K562 (cell line): ENCODE data around the gene C11orf91. TPM values are rescaled to one million over a fixed set of nuclear protein-coding genes. Genes with fewer than 3 reads are reported as not detected.

Experiments
- CC2D1A ChIP-seq: fragments of 450-650 bp; IDR thresholded peaks from 2 replicates; pipeline ENCODE4 v1.6.1; 2017; ENCODE audit warnings: mild to moderate bottlenecking
- CHD2 ChIP-seq: IDR thresholded peaks from 2 replicates; pipeline ENCODE4 v1.6.1; 2011; ENCODE audit warnings: low read depth, low read length
- CSDE1 ChIP-seq, 2 experiments: fragments of 450-650 bp; IDR thresholded peaks; 2 replicates each; pipeline ENCODE4 v1.6.1; 2016; ENCODE audit warnings: mild to moderate bottlenecking in 1 of 2
- DDX20 ChIP-seq: fragments of 450-650 bp; IDR thresholded peaks from 2 replicates; pipeline ENCODE4 v1.6.1; 2016; ENCODE audit warnings: missing genetic modification characterization, low read depth, mild to moderate bottlenecking, missing compliant biosample characterization, moderate library complexity
- DLX4 ChIP-seq: fragments of 250-450 bp; sonication (Bioruptor Pico); IDR thresholded peaks from 2 replicates; pipeline ENCODE4 v1.6.1; 2021; ENCODE audit warnings: mild to moderate bottlenecking
- ELK1 ChIP-seq: sonication (generic); formaldehyde crosslinking; IDR thresholded peaks from 2 replicates; pipeline ENCODE4 v1.8.1; 2022; ENCODE audit warnings: missing genetic modification reagents
- FOXP4 ChIP-seq: sonication (generic); formaldehyde crosslinking; IDR thresholded peaks from 2 replicates; pipeline ENCODE4 v1.8.0; 2022; ENCODE audit warnings: mild to moderate bottlenecking, missing genetic modification reagents, borderline replicate concordance
- ILF3 ChIP-seq: fragments of 450-650 bp; IDR thresholded peaks from 2 replicates; pipeline ENCODE4 v1.6.1; 2018; ENCODE audit warnings: antibody characterized with exemption, mild to moderate bottlenecking, moderate library complexity, borderline replicate concordance
- MEIS2 ChIP-seq: fragments of 450-650 bp; IDR thresholded peaks from 2 replicates; pipeline ENCODE4 v1.6.1; 2014; ENCODE audit warnings: mild to moderate bottlenecking; ENCODE audit not compliant: partially characterized antibody
- NR1H2 ChIP-seq: sonication (generic); formaldehyde crosslinking; IDR thresholded peaks from 2 replicates; pipeline ENCODE4 v1.4.0; 2020; ENCODE audit warnings: mild to moderate bottlenecking, missing genetic modification reagents
- PHF8 ChIP-seq: fragments of 200-600 bp; sonication (generic); IDR thresholded peaks from 2 replicates; pipeline ENCODE4 v1.6.1; 2012; ENCODE audit warnings: mixed run types, mild to moderate bottlenecking, inconsistent platforms, low read length, moderate library complexity, borderline replicate concordance
- POLR2A ChIP-seq: fragments of 450-650 bp; conservative IDR thresholded peaks from 2 replicates; pipeline ENCODE4 v1.6.1; 2016
- PTTG1 ChIP-seq: fragments of 450-650 bp; IDR thresholded peaks from 2 replicates; pipeline ENCODE4 v1.6.1; 2016; ENCODE audit warnings: low read depth, mild to moderate bottlenecking, missing genetic modification characterization, missing compliant biosample characterization
- RAD21 ChIP-seq, 2 experiments: fragments of 250-450 bp in 1 of 2; fragments of 450-650 bp in 1 of 2; sonication (Bioruptor Pico) in 1 of 2; formaldehyde crosslinking in 1 of 2; IDR thresholded peaks in 1 of 2; conservative IDR thresholded peaks in 1 of 2; 2 replicates each; pipeline versions ENCODE4 v1.4.0 to v1.8.0; 2020 to 2022; ENCODE audit warnings: mild to moderate bottlenecking in 2 of 2, moderate library complexity in 1 of 2
- SMAD2 ChIP-seq: fragments of 150-350 bp; IDR thresholded peaks from 2 replicates; pipeline ENCODE4 v1.6.1; 2014; ENCODE audit warnings: low read depth, mild to moderate bottlenecking, low read length
- SPI1 ChIP-seq: IDR thresholded peaks from 2 replicates; pipeline ENCODE4 v1.6.1; 2011; ENCODE audit warnings: low read depth, low read length, control low read depth, borderline replicate concordance
- TCF7L2 ChIP-seq: fragments of 150-350 bp; IDR thresholded peaks from 2 replicates; pipeline ENCODE4 v1.6.1; 2016; ENCODE audit warnings: low read depth, mild to moderate bottlenecking, low read length, moderate library complexity
- TEAD4 ChIP-seq, 2 experiments: sonication (generic) in 1 of 2; formaldehyde crosslinking in 1 of 2; IDR thresholded peaks; 2 replicates each; pipeline versions ENCODE4 v1.6.1 to v1.8.0; 2012 to 2022; ENCODE audit warnings: borderline replicate concordance in 1 of 2, inconsistent platforms in 1 of 2, low read length in 1 of 2, mild to moderate bottlenecking in 1 of 2, missing genetic modification reagents in 1 of 2
- TGIF2 ChIP-seq: sonication (generic); formaldehyde crosslinking; IDR thresholded peaks from 2 replicates; pipeline ENCODE4 v1.8.1; 2022; ENCODE audit warnings: mild to moderate bottlenecking, missing genetic modification reagents, moderate library complexity
- ZNF175 ChIP-seq: fragments of 200-800 bp; sonication (Bioruptor generic); IDR thresholded peaks from 2 replicates; pipeline ENCODE4 v1.6.1; 2016; ENCODE audit warnings: low read depth, mild to moderate bottlenecking, missing genetic modification characterization, missing compliant biosample characterization
- ZNF639 ChIP-seq, 2 experiments: fragments of 200-800 bp in 1 of 2; sonication (Bioruptor generic) in 1 of 2; sonication (generic) in 1 of 2; formaldehyde crosslinking in 1 of 2; IDR thresholded peaks in 1 of 2; conservative IDR thresholded peaks in 1 of 2; 2 replicates each; pipeline versions ENCODE4 v1.5.0 to v1.6.1; 2016 to 2020; ENCODE audit warnings: missing compliant biosample characterization in 1 of 2, missing genetic modification characterization in 1 of 2, missing genetic modification reagents in 1 of 2
- polyA plus RNA-seq, 8 experiments: library from polyadenylated mRNA; depleted of rRNA in 4 of 8; stranded (reverse) in 5 of 8; unstranded in 3 of 8; fragments of >200 nt; fragmentation: Nextera tagmentation in 2 of 8; fragmentation: Illumina TruSeq in 1 of 8; extraction: Ambion mirVana in 2 of 8; extraction: Trizol in 1 of 8; gene quantifications; 2 replicates each; pipeline versions ENCODE4 v1.2.1 to v1.2.3, GENCODE V29; 2011 to 2014; ENCODE audit warnings: inconsistent platforms in 1 of 8, missing spikeins in 1 of 8
- total RNA-seq, 7 experiments: library from RNA; depleted of rRNA in 6 of 7; stranded (reverse); fragments of >200 nt in 6 of 7; fragmentation: Illumina TruSeq in 2 of 7; extraction: Trizol in 2 of 7; gene quantifications; 2 replicates each; pipeline versions ENCODE4 v1.2.1 to v1.2.3, GENCODE V29; 2011 to 2021; ENCODE audit warnings: low replicate concordance in 1 of 7

The C11orf91 gene
- total and polyA plus RNA-seq, 9 of the 15 experiments (the other 6 are each of a cell fraction or from before 2014, with no cell fraction given) = not detected

GRCh38 chr11:33737362-33737821, 36.8 kb upstream of the C11orf91 start (continued):
- no peak for TF ChIP-seq FOXP4 (CRISPR knock-in tag)
- TF ChIP-seq RAD21 (CRISPR knock-in tag; conservative IDR thresholded peaks at IDR 0.05 in 1 of 2, IDR thresholded peaks at IDR 0.05 in 1 of 2) = 0 out of 4 replicates have a peak, but pooled peaks of 1 of the 2 experiments have one; percentile 4
- TF ChIP-seq ZNF175 (CRISPR knock-in tag) = no peak
- TF ChIP-seq CHD2 = no peak
- no peak for TF ChIP-seq ELK1 (CRISPR knock-in tag)
- no peak for TF ChIP-seq TCF7L2
- TF ChIP-seq CC2D1A = peak; percentile 87; the same call in 1 of the 2 replicates
- no peak for TF ChIP-seq DDX20
- no peak for TF ChIP-seq PHF8
- no peak for TF ChIP-seq ILF3
- no peak for TF ChIP-seq NR1H2 (CRISPR knock-in tag)
- TF ChIP-seq PTTG1 = no peak
- no peak for TF ChIP-seq DLX4
- no peak for TF ChIP-seq POLR2A
- no peak for TF ChIP-seq SMAD2
- peak; percentile 82 for TF ChIP-seq MEIS2
- TF ChIP-seq SPI1 = 0 out of 2 replicates have a peak, but pooled peaks have one; percentile 45
- TF ChIP-seq CSDE1 (IDR thresholded peaks at IDR 0.05) = no peak
- 0 out of 4 replicates have a peak, but pooled peaks of 1 of the 2 experiments have one; percentile 42 for TF ChIP-seq ZNF639 (CRISPR knock-in tag; conservative IDR thresholded peaks at IDR 0.05 in 1 of 2, IDR thresholded peaks at IDR 0.05 in 1 of 2)
- peak; percentile 96 for TF ChIP-seq TEAD4 (IDR thresholded peaks at IDR 0.05; ENCODE audit: low read length)
- TF ChIP-seq TEAD4 (CRISPR knock-in tag; IDR thresholded peaks at IDR 0.05; ENCODE audit: borderline replicate concordance) = no peak
- TF ChIP-seq TGIF2 = no peak
